Osteoblast (primary cell): Measurements from ENCODE around the gene SFRP2. TPM values are rescaled to one million over a fixed set of nuclear protein-coding genes. Genes with fewer than 3 reads are reported as not detected.

Experiments
- DNase-seq: peaks from one replicate; pipeline ENCODE4 v3.0.0; 2011; ENCODE audit warnings: low spot score, mixed read lengths; ENCODE audit not compliant: insufficient read length; ENCODE audit errors: missing footprints
- H2AFZ ChIP-seq: 2 replicates; pipeline ENCODE4 v1.6.0; 2011; ENCODE audit warnings: mild to moderate bottlenecking, low read length
- H3K27ac ChIP-seq: 2 replicates; pipeline ENCODE4 v1.5.1; 2011; ENCODE audit warnings: mild to moderate bottlenecking, low read depth, low read length, moderate library complexity
- H3K27me3 ChIP-seq: 2 replicates; pipeline ENCODE4 v1.6.0; 2012; ENCODE audit warnings: mild to moderate bottlenecking, control low read depth, inconsistent platforms, low read length, moderate library complexity; ENCODE audit not compliant: insufficient read depth
- H3K36me3 ChIP-seq: 2 replicates; pipeline ENCODE4 v1.5.1; 2011; ENCODE audit warnings: mild to moderate bottlenecking, low read length, control low read depth, moderate library complexity; ENCODE audit not compliant: insufficient read depth
- H3K4me1 ChIP-seq: 2 replicates; pipeline ENCODE4 v1.5.1; 2011; ENCODE audit warnings: mild to moderate bottlenecking, low read length, control low read depth, moderate library complexity; ENCODE audit not compliant: insufficient read depth
- H3K4me2 ChIP-seq: 2 replicates; pipeline ENCODE4 v1.6.0; 2011; ENCODE audit warnings: mild to moderate bottlenecking, low read length; ENCODE audit not compliant: insufficient read depth
- H3K4me3 ChIP-seq: fragments of 200-600 bp; sonication (generic); 3 replicates; pipeline ENCODE4 v1.5.1; 2012; ENCODE audit warnings: mild to moderate bottlenecking, low read length, inconsistent platforms; ENCODE audit not compliant: insufficient read depth
- H3K79me2 ChIP-seq: 2 replicates; pipeline ENCODE4 v1.6.0; 2012; ENCODE audit warnings: mild to moderate bottlenecking, low read length, control low read depth, inconsistent platforms; ENCODE audit not compliant: insufficient read depth
- H3K9me3 ChIP-seq: 2 replicates; pipeline ENCODE4 v1.5.1; 2011; ENCODE audit warnings: low read depth, low read length, control low read depth
- H4K20me1 ChIP-seq: 2 replicates; pipeline ENCODE4 v1.6.0; 2012; ENCODE audit warnings: mild to moderate bottlenecking, low read length, control low read depth; ENCODE audit not compliant: insufficient read depth
- CTCF ChIP-seq: IDR thresholded peaks from 2 replicates; pipeline ENCODE4 v1.5.1; 2011; ENCODE audit warnings: mild to moderate bottlenecking, low read depth, low read length, moderate library complexity; ENCODE audit errors: extremely low read depth
- total RNA-seq: library from RNA; depleted of rRNA; stranded (reverse); fragments of >200 nt; gene quantifications from 2 replicates; pipeline ENCODE4 v1.2.3, GENCODE V29; 2012

SFRP2 gene
- total RNA-seq, 1 donor = not detected

DNA sequence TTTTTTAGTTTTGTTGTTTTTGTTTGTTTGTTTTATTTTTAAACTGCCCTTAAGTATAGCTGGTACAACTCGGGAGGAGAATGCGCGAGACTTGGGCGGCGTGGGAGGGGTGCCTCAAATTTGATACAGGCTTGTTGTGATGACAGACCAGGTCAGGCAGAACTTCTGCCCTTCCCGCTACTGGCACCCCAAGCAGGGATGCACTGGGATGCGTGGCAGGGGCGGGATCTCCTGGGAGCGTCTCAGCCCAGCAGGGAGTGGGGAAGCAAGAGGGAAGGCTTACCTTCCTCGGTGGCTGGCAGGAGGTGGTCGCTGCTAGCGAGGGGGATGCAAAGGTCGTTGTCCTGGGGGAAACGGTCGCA is 851 bp downstream of the SFRP2 start:
- DNase-seq = no peak
- no peak for TF ChIP-seq CTCF
- H3K4me1 ChIP-seq = no peaks in the 10 kb centered on the region
- H3K27me3 ChIP-seq = peaks cover 53% of the 10 kb centered on the region
- no peak overlapping the region for H3K4me2 ChIP-seq
- H4K20me1 ChIP-seq = no peaks in the 10 kb centered on the region
- no peaks in the 10 kb centered on the region for H3K36me3 ChIP-seq
- no peaks in the 10 kb centered on the region for H3K79me2 ChIP-seq
- H3K4me3 ChIP-seq = no peak overlapping the region
- H3K9me3 ChIP-seq = no peaks in the 10 kb centered on the region
- H2AFZ ChIP-seq = no peak overlapping the region
- H3K27ac ChIP-seq = no peak overlapping the region

GRCh38 chr4:153787575-153787974 is 1.3 kb downstream of the SFRP2 start:
- no peaks in the 10 kb centered on the region for H3K36me3 ChIP-seq
- DNase-seq = no peak
- TF ChIP-seq CTCF = no peak
- H4K20me1 ChIP-seq = no peaks in the 10 kb centered on the region
- no peak overlapping the region for H3K4me3 ChIP-seq
- no peak overlapping the region for H2AFZ ChIP-seq
- peaks cover 53% of the 10 kb centered on the region for H3K27me3 ChIP-seq
- H3K79me2 ChIP-seq = no peaks in the 10 kb centered on the region
- H3K4me2 ChIP-seq = no peak overlapping the region
- H3K4me1 ChIP-seq = no peaks in the 10 kb centered on the region
- H3K9me3 ChIP-seq = no peaks in the 10 kb centered on the region
- H3K27ac ChIP-seq = no peak overlapping the region

DNA sequence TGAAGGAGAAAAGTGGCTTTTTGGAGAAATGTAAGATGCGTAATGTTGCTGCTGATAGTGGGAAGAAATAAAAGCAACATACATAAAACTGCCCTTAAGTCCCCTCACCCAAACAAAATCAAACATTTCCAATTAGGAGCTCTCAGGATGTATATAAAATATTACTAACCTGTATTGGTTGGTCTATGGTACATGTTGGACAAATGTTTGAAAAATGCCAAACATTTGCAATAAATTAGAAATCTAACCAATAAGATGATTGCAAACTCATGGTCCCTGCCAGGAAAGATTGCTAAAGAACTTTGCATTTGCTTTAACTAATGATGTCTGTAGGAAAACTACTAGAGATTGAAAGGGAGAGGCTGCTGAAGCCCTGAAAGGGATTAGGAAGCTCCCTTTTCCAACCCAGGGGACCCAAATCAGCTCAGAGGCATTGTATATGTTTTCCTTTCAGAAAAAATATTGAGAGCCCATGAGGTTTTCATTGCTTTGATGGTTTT is 1.8 kb downstream of the SFRP2 start:
- H3K4me1 ChIP-seq = no peaks in the 10 kb centered on the region
- no peaks in the 10 kb centered on the region for H3K9me3 ChIP-seq
- no peaks in the 10 kb centered on the region for H4K20me1 ChIP-seq
- no peak overlapping the region for H2AFZ ChIP-seq
- no peaks in the 10 kb centered on the region for H3K79me2 ChIP-seq
- no peak overlapping the region for H3K4me3 ChIP-seq
- TF ChIP-seq CTCF = no peak
- H3K27ac ChIP-seq = no peak overlapping the region
- no peak overlapping the region for H3K4me2 ChIP-seq
- peaks cover 49% of the 10 kb centered on the region for H3K27me3 ChIP-seq
- H3K36me3 ChIP-seq = no peaks in the 10 kb centered on the region
- DNase-seq = no peak

- peak; percentile 77 for DNase-seq
- no peaks in the 10 kb centered on the region for H3K79me2 ChIP-seq
- no peaks in the 10 kb centered on the region for H3K9me3 ChIP-seq
- no peak overlapping the region for H3K4me2 ChIP-seq
- H3K27ac ChIP-seq = no peak overlapping the region
- no peaks in the 10 kb centered on the region for H3K36me3 ChIP-seq
- H3K27me3 ChIP-seq = peaks cover 39% of the 10 kb centered on the region
- no peaks in the 10 kb centered on the region for H3K4me1 ChIP-seq
- H2AFZ ChIP-seq = no peak overlapping the region
- peak; percentile 32 for TF ChIP-seq CTCF
- H4K20me1 ChIP-seq = no peaks in the 10 kb centered on the region
- H3K4me3 ChIP-seq = no peak overlapping the region
Measured at GRCh38 chr4:153785910-153786721, 2.8 kb downstream of the SFRP2 start.
